Measurements from ENCODE around the gene COL19A1. TPM values are rescaled to one million over a fixed set of nuclear protein-coding genes. Genes with fewer than 3 reads are reported as not detected.

The COL19A1 gene
- polyA plus RNA-seq, 1 donor: 9.5 TPM

DNA sequence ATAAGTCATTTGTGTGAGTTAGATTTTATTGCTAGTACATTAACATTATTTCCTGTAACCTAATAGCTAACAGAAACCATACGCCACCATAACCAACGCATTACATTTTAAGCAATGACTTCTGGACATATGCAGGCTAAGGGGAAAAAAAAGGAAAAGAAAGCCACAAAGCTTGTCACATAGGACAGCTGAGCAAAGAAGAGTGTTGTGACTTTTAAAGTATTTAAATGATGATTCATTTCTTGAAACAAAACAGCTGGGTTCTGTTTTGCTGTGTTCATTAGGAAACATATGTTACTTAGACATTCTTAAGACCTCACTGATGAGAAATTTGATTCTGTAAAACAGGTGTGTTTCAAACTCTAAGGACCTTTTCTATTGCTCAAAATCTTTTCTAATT lies 265.2 kb downstream of the COL19A1 start:
- DNase-seq: no peak

- no peak for DNase-seq
Observed at GRCh38 chr6:70133246-70133645, 266.9 kb downstream of the COL19A1 start.

GRCh38 chr6:70134542-70134941 lies 268.2 kb downstream of the COL19A1 start:
- no peak for DNase-seq

DNA sequence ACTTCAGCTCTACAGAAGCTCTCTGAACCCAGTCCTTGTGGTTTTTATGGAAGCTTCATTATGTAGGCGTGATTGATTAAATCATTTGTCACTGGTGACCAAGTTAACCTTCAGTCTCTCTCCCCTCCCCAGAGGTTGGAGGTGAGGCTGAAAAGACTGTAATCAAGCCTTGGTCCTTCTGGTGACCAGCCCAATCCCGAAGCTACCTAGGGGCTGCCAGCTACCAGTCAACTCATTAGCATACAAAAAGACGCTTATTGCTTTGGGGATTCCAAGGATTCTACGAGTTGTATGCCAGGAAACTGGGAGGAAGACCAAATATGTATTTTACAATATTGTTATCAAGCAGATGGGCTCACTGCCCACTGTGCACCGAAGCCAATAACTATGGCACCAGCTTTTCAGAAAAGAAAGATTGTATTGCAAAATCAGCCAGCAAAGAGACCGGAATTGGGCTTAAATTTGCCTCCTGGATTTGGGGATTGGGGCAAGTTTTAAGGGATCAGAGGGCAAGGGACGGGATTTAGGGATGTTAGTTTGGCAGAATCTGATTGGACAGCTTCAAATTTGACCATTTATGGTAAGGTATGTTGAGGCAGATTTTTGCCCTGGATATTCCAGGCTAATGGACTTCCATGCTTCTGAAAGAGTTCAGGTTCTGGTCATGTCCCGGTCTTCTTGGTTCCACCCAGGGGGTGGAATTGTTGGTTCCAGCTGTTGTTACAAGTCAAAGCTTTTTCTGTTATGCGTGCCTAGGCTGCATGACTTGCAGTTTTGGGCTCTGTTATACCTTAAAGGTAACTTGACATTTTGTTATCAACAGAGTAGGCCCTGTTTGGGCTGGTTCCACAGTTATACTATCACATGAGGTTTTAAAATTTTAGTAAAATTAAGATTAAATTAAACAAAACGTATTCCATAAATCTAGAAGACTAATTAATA lies 269.1 kb downstream of the COL19A1 start:
- DNase-seq: no peak

GRCh38 chr6:70136996-70137395 lies 270.6 kb downstream of the COL19A1 start:
- DNase-seq: no peak

GRCh38 chr6:70140496-70140895 lies 274.1 kb downstream of the COL19A1 start:
- DNase-seq: no peak

- DNase-seq: no peak
Observed at GRCh38 chr6:70142034-70142433, 275.7 kb downstream of the COL19A1 start.

GRCh38 chr6:70145178-70145577 lies 278.8 kb downstream of the COL19A1 start:
- DNase-seq: no peak

GRCh38 chr6:70149209-70149788 lies 282.9 kb downstream of the COL19A1 start:
- DNase-seq: no peak

DNA sequence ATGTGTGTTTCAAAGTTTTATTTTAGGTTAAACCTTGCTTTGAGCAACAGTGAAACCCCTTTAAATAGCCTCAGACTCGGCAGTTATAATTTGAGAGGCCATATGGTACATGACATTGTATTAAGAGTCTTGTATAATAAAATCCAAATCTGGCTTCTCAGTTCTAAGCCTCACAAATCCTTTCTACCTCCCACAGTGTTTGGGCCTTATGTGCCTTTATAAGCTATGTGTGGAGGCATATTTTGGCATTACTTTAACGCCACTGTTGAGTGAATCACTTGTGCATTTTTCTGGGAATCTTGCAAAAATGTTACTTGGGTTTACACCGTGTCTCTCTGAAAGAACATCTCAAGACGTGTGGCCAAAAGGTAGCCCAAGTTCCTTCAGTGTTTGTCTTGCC lies 284.2 kb downstream of the COL19A1 start:
- no peak for DNase-seq

- no peak for DNase-seq
Observed at GRCh38 chr6:70151616-70152015, 285.3 kb downstream of the COL19A1 start.

DNA sequence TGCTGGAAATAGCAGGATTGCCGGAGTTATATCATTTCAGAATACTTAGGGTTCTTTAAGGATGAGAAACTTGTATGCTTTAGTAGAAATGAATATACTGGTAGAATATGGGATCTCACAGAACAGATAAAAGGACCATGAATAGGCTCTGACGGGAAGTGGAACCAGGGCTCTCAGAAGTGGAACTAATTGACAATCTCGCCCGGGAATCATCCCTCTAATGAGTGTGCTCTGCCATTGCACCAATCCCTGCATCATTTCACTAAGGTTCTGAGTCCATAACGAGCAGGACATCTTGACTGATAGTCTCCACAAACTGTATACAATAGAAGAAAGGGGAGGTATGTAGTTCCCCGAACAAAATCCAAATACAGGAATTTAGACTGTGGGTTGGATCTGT lies 286.4 kb downstream of the COL19A1 start:
- no peak for DNase-seq

GRCh38 chr6:70157086-70157485 lies 290.7 kb downstream of the COL19A1 start:
- DNase-seq: no peak

DNA sequence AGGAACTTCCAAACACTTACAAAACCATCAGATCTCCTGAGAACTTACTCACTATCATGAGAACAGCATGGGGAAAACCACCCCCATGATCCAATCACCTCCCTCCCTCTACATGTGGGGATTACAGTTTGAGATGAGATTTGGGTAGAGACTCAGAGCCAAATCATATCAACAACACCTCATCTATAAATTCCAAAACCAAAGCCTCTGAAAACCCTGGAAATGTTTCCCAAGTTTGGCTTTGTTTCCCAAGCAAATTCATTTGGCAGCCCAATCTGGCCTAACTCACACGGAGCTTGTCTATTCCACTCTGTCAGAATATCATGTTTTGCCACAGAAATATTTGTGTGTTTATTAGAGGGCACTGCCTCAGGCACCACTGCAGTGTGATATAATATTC lies 293.9 kb downstream of the COL19A1 start:
- no peak for DNase-seq

DNA sequence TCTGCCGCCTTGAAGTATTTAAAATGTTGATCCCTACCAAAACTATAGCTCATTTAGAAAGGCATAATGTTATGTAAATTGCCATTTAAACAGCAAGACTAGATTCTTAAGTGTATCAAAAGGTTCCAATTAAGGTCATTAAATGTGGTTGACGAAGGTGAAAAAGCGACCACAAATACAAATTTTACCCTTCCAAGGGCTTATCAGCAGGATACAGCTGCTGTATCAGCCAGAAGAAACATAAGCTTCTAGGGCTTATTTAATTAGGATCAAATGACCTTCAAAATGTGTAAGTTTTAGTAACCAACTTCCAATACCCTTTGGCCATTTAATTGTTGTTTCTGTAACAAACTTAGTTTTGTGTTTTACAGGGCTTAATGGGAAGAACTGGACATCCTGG lies 296.6 kb downstream of the COL19A1 start:
- no peak for DNase-seq

DNA sequence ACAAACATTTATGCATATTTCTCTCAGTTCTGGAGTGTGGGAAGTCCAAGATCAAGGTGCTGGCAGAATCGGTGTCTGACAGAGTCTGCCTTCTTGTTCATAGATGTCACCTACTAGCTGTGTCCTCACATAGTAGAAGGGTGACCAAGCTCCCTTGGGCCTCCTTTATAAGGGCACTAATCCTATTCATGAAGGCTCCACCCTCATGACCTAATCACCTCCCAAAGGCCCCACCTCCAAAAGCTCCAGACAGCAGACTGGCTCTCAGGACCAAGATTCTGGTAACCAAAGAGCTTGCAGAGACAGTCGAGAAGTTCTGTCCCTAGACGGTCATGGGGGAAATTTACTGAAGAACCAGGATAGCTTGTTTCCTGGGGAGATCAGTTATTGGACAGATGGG lies 297.4 kb downstream of the COL19A1 start:
- DNase-seq: no peak

- DNase-seq: no peak
Observed at GRCh38 chr6:70164556-70164955, 298.2 kb downstream of the COL19A1 start.

- DNase-seq: peak; percentile 37
Observed at GRCh38 chr6:70166088-70166958, 300.0 kb downstream of the COL19A1 start.

- no peak for DNase-seq
Observed at GRCh38 chr6:70168681-70169377, 302.5 kb downstream of the COL19A1 start.

DNA sequence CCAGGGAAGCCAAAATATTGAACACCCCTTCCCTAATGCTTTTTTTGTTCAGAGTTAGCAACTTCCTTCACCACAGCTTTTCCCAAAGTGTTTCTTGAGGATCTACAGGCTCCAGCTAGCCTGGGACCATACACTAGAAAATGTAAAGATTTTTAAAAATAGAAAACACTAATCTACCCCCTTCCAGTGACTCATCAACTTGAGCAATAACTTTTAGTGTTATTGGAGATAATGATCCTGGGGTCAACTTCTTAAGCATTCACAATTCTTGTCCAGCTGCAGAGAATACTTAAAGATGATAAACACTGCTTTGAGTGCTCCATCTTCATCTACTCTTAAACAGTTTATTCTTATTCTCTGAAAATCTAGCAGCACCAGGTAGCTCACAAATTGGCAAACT lies 304.9 kb downstream of the COL19A1 start:
- no peak for DNase-seq

- DNase-seq: no peak
Observed at GRCh38 chr6:70172252-70172651, 305.9 kb downstream of the COL19A1 start.

DNA sequence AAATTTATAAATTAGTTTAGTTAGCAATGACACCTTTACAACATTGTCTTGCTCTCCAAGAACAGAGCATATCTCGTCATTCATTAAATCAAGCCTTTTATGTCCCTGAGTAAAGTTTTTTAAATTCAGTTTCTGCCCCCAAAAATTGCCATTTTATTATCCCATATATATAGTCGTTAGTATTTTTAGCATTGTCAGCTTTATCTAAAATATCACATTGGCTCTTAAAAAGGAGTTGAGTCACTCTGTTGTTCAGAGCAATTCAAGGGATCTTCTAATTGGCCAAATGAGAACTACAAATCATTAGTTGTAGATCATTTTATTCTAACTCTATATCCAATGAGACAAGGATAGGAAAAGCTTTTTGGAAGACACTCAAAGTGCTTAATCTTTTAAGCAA lies 309.4 kb downstream of the COL19A1 start:
- DNase-seq: no peak
